HG02852 (cell line): Measurements from ENCODE around the gene KDF1.

Experiments
- ATAC-seq: cut with Tn5 transposase; IDR thresholded peaks from one replicate; pipeline ENCODE4 v1.9.1; 2021; ENCODE audit warnings: mild to moderate bottlenecking, moderate library complexity; ENCODE audit not compliant: unreplicated experiment

The KDF1 gene

GRCh38 chr1:26959722-26960624 is at the start of gene KDF1:
Gene KDF1, minus strand, starts transcription at chr1:26960468. Its CDS starts 8,088 bp downstream, at chr1:26952380.
- ATAC-seq, result no peak

- ATAC-seq, result no peak
Measured at GRCh38 chr1:27009601-27010197, 49.4 kb upstream of the KDF1 start.

DNA sequence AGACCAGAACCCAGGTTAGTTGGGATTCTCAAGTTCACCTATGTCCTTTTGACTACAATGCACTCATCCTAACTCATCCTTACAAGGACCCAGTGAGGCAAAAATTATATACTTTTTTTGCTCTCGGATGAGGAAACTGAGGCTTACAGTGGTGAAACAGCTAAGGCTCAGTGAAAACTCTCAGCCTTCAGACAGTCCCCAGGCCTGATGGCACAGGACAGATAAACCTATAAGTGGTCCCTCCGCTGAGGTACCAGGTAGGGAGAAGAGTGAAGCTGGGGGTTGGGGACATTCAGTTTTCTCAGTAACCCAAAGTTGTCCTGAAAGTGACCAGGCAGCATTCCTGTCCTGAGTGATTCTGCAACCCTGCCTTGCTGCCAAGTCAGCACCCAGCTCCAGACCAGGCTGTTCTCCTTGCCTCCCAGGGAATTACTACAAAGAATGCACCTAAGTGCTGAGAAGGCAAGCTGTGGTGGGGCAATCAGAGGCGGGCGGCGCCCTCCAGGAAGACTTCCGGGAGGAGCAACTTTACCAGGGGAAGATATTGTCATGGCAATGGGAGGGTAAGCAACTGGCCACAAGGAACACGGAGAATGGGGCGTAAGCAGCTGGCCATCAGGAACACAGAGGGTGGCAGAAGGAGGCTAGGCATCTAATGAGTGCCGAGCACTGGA is 47.8 kb upstream of the KDF1 start:
- no peak for ATAC-seq

DNA sequence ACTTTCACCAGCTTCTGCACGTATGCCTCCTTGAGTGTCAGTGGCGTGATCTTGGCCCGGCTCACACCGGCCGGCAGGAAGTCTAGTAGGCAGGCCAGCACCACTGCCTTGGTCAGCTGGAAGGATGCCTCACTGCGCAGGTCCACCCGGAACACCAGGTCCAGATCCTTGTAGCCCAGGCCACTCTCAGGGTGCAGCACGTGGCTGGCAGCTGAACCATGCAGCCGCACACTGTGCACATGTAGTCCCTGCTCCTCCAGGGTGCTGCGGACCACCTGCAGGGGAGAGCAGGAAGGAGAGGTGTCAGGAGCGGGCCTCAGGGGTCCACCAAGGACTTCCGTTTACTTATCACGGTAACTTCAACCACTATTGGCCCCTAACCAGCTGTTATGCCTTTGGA is 46.4 kb upstream of the KDF1 start:
- ATAC-seq, result no peak

- ATAC-seq, result no peak
Measured at GRCh38 chr1:27005648-27006496, 45.6 kb upstream of the KDF1 start.

DNA sequence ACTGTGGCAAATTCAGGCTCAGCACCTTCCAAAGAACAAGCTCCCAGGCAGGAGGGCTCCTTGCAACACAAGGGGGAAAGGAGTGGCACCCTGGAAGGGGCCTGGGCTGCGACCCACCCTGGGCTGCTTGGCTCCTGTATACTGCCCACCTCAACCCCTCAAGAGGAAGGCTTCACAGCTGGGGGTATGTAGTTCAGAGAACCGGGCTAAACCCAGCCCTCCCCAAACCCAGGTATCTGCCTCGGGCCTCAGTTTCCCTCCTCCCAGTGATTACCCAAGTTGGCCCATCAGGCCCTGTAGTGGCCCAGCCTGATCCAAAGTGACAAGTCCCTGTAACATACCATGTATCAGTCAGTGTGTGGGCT is 44.9 kb upstream of the KDF1 start:
- no peak for ATAC-seq

- no peak for ATAC-seq
Measured at GRCh38 chr1:27004471-27005165, 44.4 kb upstream of the KDF1 start.

GRCh38 chr1:27003745-27004470 is 43.6 kb upstream of the KDF1 start:
- ATAC-seq, result no peak

GRCh38 chr1:27001570-27002360 is 41.5 kb upstream of the KDF1 start:
- no peak for ATAC-seq

GRCh38 chr1:27000817-27001460 is 40.7 kb upstream of the KDF1 start:
- no peak for ATAC-seq

DNA sequence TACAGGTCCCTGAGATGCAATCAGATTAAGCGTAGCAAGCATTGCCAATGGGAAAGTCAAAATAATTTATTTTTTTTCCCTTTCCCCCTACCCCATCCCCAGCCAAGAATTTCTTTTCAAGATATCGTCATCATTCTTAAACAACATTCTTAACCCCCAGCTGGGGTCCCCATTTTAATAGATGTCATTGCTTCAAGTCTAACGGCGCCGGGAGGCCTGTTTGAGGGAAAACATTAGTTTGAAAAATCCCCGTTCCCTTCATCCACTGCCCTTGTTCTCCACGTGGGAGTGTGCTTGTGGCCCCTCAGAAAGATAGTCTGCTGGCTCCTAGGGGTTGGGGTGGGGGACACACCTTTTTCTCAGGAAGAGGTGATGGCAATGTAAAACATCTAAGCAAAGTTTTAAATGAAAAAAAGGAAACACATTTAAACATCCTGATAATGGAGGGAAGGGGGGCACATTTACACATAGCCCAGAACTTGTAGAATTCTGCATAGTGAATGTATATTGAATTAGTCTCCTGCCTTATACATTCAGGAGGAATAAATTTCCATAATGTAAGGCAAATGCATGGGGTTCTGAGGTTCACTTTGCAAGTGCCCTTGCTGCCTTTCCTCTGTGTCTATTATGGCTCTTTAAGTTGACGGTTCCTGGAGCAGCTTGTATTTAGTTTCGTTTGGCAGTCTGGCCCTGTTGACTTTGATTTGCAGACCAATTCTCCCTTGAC is 40.0 kb upstream of the KDF1 start:
- ATAC-seq, result no peak

DNA sequence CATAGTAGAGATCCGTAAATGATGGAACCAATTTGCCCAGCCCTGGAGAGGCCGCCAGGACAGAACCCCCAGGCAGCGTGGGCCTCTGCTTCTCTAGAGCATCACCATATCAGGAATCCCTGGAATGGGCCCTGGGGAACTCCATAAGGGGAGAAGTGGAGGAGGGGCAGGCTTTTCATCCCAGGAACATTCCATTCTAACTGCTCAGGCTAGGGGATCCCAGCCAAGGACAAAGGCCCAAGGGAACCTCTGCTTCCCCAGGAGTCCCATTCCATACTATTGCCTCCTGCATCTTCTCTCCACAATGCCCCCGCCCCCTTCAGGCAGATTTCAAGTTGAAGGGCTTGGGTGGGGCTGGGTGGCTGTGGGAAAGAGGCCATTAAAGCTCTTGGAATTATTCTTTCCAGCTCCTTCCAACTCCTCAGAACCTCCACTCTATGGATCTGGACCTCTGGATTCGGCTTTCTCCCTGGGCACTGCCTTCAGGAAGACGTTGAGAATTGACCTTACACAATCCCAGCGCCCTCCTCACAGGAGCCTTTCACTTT is 39.2 kb upstream of the KDF1 start:
- no peak for ATAC-seq

GRCh38 chr1:26998429-26999300 is 38.4 kb upstream of the KDF1 start:
- ATAC-seq, result no peak

DNA sequence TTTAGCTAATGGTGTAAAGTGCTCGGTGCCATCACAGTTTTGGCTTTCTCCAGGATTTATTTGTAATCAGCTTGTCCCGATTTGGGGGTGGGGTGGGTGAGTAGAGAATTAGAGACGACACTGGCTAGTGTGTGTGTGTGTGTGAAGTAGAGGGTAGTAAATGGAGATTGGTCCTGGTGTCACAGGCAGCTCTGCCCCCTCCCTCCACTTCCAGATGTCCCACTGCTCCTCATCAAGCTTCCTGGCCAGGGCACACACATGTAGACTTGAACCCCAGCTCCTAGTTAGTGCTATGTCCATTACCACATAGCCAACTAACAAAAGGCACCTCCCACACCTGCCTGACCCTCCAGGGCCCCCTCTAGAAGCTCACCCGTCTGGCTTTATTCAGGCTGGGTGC is 36.4 kb upstream of the KDF1 start:
- no peak for ATAC-seq

GRCh38 chr1:26996024-26996423 is 35.8 kb upstream of the KDF1 start:
- no peak for ATAC-seq

- no peak for ATAC-seq
Measured at GRCh38 chr1:26994787-26995517, 34.7 kb upstream of the KDF1 start.
